Stimulated activated CD8-positive, alpha-beta memory T cell treated with anti-CD3 and anti-CD28 coated beads, Interleukin-7, amount 100 ng/mL, for 24 hours (primary cell): ENCODE results near the gene TMEM256.

Experiments
- DNase-seq: peaks from one replicate; pipeline ENCODE4 v3.0.0-alpha.2; 2020; ENCODE audit warnings: low read depth

TMEM256 gene

DNA sequence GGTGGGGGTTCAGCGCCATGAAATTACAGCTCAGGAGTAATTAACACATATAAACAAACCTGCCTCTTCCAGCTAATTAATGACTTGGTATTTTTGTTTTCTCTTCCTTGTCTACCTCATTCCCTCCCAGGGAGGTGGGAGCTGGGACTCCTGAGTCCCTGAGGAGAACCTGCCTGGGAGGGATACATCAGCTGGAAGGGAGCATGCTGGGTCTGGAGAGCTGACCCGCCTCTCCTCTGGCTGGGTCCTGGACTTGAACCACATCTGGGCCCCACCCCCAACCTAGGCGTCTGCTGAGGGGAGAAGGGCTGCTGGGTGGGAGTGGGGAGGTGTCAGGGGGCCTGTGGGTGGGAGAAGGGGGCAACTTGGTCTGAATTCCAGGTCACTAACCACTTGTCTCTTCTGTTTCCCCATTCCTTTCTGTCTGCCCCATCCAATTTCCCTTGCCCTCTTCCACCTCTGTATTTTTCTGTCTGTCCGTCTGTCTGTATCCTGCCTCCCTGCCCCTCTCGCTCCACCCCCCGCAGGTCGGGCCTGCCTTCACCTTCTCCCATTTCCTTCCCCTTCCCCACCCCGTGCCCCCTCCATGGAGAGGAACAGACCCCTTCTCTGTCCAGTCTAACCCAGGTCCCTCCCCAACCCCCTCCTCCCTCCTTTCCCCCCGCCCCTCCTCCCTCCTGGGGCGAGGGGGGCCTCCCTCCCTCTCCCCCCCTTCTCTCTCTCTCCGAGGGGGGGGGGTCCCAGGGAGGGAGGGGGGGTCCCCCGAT lies 3.8 kb upstream of the TMEM256 start, which contains the start of gene NLGN2:
Gene NLGN2 (plus strand): TSS at position 361 of the 767 bp plus-strand sequence. CDS start 411 bp downstream, outside the sequence.
- DNase-seq = no peak

DNA sequence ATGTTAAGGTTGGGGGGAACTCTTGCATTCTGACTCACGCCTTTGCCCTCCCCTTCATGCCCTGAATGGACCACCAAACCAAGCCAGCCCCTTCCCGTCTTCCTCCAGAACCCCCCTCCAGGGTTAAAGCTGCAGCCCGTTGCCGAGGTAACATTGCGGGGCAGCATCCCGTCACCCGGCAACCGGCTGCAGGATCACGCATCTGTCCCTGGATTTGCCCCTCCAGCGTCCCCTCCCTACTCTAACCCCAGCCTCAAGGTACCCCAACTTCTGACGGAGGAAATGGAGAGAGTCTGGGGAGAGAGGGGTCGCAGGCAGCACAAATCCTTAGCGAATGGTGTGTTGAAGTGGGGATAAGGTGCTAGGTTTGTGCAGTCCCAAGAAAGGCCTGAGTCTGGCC lies 3.2 kb upstream of the TMEM256 start:
- no peak for DNase-seq

DNA sequence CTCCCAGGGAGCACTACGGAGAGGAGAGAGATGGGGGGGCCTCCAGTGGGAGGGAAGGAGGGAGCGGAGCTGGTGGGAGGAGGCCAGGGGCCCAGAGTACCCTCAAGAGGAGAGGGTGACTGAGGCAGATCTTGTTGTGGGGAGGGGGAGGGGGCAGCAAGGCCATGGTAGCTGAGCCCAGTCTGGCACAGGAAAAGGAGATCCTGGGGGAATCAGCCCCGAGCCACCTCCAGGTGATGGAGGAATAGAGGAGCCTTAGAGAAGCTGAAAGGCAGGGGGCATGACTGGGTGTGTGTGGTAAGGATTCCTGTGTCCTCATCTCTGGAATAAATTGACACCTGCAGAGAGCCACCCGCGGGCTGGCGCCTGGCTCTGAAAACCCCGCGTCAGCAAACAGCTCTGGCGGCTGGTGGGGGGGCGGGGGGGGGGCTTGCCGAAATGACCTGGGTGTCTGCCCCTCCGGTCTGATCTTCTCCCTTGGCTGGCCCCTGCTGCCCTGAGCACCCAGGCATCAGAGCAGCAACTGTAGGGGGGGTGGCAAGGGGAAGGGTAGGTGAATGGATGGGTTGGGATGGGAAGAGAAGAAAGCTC lies 2.4 kb upstream of the TMEM256 start:
- no peak for DNase-seq

DNA sequence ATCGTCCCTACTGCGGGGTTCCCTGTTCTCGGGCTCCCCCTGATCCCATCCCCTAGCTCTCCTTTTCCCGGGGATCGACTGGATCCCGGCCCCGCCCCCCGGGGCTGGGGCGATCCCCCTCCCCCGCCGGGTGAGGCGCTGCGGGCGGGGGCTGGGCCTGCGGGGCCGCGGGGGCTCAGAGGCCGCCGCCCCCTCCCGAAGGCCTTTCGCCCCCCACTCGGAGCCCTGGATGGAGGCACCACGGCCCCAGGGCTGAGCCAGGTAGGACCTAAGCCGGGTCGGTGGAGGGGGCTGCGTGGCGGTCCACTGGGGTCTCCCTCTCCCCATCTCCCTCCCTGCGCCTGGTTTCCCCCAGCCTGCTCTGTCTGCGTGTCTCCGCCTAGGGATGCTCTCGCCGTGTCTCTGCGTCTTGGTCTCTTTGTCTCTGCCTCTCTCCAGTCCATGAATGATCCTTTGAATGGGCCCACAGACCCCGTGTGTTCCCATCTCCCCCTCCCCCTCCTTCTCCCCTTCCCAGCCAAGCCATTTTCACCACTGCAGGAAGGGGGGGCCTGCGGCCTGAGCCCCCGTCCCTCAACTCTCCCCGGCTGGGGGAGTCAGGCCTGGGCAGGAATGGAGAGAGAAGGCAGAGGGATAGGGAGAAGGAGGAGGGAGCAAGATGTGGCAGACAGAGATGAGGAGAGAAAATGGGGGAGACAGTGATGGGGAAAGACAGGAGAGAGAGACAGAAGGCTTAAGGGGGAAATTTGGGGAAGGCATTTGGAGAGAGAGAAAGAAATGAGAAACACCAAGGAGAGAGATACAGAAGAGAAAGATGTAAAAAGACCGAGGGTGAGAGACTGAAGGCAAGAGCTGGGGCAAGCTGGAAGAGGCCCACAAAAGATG lies 1.7 kb upstream of the TMEM256 start:
- no peak for DNase-seq

DNA sequence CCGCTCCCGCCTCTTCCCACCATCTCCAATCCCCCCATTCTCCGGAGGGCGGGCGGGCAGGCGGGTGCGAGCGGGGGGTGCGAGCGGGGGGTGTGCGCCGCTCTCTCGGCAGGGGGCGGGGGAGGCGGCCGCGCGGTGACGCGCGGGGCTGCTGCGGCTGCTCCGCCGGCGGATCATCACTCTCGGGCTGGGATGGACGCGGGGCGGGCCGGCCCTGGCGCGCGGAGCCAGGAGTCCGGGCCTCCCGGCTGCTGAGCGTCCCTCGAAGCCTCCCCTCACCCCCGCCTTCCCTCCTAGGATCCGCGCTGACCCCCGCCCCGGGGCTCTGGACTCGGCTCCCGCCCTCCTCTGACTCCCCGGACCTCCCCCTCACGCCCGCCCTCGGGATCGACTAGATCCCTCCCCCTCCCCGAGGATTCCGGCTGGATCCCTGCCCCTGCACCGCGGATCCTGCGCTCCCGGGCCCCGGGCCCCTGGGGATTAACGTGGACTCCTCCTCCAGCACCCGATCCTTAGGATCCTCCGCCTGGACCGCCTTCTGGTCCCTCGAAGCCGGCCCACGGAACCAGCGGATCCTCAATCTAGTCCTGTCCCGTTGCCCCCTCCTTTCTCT lies 946 bp upstream of the TMEM256 start:
- no peak for DNase-seq

DNA sequence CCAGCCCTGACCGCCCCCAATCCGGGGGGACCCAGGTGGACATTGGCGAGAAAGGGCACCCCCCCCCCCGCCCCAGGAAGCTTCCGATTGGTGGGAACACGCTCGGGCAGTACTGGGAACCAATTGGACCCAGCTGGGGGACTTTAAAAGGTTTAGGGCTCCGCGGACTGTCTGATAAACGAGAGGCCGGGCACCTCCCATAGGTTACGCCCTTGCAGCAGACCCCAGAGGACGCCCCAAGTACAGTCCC lies 245 bp downstream of the TMEM256 start:
- DNase-seq = no peak

DNA sequence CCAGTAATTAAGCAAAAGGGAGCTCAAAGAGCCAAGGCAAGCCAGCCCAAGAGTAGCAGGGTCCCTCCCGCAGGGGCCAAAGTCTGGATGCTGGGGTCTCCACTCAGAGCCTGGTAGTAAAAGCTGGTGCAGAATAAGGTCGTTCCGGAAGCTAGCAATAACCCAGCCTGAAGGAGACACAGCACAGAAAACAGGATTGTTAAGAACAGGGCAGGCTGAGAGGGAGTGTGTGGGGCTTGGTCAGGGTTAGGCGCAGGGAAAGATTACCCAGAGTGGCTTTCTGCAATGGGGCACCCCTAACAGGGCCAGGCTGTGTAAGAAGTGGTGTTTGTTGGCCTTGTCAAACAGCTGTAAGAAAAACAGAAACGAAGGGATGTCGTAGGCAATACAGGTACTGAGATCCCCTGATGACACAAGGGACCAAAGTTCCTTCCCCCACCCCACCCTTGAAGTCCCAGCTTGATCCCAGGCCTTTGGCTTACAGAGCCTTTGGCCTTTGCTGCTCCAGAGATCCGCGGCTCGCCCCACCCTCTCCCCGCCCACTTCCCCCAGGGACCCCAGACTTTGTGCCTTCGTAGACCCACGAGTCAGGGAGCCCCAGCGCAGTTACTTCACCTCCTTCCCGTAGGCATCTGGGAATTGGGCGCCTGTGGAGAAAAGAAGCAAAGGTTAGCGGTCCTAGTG lies 712 bp downstream of the TMEM256 start:
- no peak for DNase-seq

DNA sequence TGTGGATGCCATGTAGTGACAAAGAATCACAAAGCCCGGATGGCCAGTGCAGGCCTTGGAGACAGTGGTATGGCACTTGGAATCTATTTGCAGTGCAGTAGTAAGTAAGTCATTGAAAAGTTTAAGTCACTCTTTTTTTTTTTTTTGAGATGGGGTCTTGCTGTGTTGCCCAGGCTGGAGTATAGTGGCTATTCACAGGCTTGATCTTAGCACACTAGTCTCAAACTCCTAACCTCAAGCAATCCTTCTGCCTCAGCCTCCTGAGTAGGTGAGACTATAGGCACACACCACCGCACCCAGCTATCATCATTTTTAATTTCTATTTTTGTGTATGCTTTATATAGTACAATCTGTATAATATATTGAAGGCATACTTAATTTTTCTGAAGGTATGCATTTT lies 5.3 kb downstream of the TMEM256 start:
- no peak for DNase-seq

DNA sequence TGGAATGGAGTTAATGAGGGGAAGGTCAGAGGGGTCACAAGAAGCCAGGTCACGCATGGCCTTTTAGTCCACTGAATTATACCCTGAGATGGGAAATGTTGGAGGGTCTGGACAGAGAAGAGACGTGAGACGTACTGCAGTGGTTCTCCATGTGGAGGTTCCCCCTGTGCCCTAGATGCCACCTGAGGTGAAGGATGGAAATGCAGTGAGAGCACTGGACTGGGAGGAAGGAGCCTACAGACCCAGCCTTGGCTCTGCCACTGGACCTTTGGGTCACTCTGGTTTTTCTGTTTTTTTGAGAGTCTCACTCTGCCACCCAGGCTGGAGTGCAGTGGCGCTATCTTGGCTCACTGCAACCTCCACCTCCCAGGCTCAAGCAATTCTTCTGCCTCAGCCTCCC lies 7.8 kb downstream of the TMEM256 start:
- no peak for DNase-seq

DNA sequence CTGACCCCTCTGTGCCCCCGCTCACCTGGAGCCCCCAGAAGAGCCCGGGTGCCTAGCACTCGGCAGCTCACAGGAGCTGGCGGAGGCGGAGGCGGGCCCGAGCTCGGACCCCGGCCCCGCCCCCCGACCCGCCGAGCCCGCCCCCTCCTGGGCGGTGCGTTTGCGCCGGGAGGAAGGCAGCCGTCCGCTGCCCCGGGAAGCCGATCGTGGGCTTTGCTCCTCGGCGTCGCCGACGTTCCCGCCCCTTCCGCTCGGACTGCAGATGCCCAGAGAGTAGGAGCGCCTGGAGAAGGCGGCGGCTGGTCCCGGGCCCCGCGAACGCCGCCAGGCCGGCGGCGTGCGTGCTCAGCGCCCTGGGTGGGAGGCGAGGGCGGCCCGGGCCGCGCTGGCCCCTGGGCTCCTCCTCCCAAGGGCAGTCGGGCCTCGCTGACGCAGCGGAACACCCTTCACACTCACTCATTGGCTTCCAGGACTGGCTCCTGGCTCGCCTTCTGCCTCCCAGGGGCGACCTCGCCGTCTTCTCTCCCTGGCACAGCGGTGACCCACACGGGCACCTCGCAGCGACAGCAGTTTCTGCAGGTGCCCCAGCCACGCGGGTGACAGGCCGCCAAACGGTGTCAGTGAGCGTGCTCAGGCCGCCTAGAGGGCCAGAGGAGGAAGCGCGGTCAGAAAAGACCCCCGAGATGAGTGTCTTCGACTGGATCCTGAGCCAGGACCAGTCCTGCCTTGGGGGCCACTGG lies 9.3 kb downstream of the TMEM256 start, which contains the start of gene PLSCR3:
Gene PLSCR3 (minus strand): TSS at position 74 of the 740 bp plus-strand sequence. CDS start 415 bp downstream, outside the sequence.
- peak; percentile 69 for DNase-seq

DNA sequence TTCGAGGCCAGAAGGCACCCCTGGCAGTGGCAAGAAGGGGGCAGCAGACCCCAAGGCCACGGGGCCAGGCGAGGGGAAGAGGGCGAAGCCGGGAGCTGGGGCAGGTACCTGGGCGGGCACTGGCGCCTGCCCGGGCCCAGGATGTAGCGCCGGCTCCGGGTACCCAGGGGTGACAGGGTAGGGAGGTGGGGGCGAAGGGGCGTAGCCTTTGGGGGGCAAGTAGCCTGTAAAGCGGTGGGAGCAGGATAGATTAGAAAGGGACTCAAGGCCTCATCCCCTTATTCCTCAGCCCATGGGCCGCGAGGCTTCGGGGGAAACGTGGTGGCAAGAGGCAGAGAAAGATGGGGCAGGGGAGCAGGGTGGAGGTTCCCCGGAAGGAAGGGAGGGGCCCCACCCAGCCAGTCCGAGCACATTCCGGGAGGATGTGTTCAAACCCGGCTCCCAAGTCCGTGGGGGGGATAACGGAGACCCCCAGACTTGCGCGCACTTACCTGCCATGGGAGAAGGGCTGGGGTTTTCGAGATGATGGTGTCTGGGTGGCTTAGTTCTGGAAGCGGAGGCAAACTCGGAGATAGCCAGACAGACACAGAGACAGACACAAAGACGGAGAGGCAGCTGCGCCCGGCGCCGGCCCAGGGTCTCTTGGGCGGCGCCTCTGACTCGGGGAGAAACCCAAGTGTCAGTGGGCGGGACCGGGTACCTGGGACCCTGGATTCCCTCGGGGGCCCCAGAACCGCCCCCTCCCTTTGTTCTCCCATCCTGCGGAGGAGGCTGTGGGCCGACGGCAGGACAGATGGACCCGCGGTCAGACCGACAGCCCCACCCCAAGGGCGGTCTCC lies 10.1 kb downstream of the TMEM256 start:
- peak; percentile 32 for DNase-seq

DNA sequence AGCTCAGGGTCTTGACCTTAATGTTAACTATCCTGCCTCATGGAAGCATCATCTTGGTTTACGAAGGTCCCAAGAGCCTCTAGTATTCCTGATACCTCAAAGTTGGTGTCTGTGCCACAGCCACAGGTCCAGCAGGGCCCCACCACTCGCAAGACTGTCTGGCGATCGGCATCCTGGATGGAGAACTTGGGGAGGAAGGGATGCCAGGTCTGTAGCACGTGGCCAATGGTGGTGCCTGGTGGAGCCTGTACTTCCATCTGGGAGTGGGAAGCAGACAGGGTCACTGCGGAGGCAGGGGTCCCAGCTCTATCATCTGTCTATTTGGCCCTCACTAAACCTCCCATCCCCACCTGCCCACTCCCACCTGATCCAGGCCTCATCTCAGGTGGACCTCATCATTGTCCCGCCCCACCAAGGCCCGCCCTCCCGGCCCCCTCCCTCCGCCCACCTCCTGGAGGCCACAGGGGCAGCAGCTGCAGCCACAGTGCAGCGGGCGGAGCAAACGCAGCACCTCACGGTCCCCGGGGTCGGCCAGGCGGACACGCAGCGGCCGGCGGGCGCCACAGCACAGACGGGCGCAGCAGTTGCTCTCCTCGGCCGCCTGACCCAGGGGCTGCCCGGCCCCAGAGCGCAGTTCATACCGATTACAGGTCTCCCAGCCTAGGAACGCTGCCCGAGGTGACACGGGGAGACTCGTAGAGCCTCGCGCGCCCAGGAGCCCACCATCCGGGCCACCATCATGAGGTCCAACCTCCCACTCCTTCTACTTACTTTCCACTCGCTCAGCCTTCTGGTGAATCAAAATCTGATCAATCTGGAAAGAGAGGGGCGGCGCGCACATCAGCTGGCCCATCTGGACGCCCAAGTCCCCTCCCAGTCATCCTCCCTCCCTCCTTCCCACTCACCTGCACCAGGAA lies 10.9 kb downstream of the TMEM256 start:
- DNase-seq = no peak

DNA sequence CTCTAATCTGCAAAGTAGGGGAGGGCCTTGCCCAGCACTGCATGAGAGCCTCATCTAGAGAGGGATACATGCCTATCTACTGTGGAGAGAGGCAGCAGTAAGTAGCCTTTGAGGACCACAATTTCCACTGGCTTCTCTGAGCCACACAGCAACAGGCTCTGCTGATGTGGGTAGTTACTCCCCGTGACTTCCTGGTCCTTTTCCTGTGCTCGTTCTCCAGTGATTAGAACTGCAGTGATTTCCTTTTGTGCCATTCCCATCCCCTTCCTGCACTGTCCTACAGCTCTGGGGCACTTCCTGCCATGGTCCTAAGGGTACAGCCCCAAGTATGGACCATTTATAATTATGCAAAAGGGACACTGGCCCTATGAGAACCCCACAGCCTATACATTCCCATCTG lies 12.6 kb downstream of the TMEM256 start:
- DNase-seq = no peak

DNA sequence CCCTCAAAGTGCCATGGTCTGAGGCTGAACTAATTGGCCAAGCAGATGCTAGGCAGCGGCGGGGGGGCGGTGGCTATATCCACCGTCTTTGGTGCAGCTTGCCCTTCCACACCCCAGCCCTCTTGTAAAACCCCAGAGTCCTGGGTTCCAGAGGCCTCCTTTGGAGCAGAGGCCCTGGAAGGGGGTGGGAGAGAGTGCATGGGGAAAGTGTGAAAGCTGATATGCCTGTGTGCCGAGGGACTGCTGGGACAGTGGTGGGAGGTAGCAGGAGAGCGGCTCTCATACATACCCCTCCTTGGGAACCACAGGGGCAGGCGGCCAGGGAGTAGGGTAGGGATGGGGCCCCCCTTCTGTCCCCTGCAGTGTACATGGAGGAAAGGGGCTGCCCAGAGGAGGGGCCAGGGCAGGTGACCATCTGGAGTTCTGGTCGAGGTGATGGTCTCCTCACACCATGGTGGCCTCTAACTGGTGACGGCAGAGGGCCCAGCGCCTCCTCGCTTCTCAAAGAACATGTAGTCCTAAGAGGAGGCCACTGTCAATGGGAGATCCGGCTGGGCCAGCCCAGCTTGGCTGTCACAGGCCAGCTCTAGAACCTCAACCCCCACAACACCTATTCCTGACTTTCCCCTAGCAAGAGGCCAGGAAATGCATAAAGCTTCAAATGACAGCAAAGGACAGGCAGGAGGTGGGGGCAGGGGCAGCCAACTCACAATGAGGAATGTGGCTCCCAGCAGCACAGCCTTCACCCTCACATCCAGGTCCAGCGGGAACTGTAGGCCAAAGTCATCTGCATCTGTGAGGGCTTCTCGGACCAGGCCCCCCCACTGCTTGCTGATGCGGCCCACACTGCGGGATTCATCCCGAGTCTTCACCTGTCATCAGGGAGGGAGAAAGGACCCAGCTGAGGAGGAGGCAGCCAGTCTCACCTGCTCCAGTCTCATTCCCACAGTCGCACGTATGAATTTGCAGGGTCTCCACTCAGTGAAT lies 13.7 kb downstream of the TMEM256 start:
- no peak for DNase-seq

DNA sequence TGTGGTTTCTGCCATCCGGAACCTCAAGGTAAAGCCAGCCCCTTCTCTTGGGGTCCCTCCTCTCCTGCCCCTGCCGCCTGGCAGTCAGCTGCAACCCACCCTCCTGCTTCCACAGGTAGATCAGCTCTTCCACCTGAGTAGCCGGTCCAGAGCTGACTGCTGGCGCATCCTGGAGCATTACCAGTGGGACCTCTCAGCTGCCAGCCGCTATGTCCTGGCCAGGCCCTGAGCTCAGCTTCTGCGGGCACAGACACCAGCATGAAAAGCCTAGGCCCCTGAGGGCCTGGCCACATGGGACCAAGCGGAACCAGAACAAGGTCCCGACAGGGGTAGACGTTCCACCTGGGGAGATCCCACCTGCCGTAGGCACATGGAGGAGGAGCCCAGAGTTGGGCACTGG lies 15.0 kb downstream of the TMEM256 start:
- no peak for DNase-seq

DNA sequence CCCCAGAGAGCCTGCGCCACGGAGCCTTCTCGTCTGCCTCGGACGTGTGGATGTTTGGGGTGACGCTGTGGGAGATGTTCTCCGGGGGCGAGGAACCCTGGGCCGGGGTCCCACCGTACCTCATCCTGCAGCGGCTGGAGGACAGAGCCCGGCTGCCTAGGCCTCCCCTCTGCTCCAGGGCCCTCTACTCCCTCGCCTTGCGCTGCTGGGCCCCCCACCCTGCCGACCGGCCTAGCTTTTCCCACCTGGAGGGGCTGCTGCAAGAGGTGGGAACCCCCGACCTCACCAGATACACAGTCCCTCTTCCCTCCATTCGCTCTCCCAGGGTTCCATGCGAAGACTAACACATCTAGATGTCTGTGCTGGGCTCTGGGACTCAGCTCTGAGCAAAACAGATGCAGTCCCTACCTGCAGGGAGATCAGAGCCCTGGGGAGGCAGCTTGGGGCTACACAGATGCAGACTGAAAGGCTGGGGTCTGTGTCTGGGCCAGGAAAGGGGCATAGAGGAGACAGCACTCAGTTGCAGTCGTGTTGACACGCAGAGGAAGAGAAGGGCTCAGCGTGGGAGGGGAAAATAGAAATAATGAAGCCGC lies 19.3 kb downstream of the TMEM256 start:
- no peak for DNase-seq

DNA sequence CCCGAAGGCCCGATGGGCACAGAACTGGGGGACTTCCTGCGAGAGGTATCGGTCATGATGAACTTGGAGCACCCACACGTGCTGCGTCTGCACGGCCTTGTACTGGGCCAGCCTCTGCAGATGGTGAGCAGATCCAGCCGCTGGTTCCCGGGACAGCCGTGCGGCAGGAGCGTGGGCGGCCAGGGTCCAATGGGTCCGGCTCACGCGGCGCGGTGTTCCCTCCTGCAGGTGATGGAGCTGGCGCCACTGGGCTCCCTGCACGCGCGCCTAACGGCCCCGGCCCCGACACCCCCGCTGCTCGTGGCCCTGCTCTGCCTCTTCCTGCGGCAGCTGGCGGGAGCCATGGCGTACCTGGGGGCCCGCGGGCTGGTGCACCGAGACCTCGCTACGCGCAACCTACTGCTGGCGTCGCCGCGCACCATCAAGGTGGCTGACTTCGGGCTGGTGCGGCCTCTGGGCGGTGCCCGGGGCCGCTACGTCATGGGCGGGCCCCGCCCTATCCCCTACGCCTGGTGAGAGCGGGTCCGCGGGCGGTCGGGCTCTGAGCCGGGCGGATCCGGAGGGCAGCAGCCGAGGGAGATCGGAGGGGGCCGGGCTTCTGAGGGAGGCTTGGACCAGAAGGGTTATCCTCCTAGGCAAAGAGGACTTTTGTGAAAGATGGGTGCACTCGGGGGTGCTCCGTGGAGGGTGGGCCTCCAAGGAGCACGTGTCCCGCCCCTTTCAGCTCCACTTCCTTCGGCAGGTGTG lies 20.0 kb downstream of the TMEM256 start:
- DNase-seq = peak; percentile 36
